ENCODE results near the gene RGS19.

The RGS19 gene

DNA sequence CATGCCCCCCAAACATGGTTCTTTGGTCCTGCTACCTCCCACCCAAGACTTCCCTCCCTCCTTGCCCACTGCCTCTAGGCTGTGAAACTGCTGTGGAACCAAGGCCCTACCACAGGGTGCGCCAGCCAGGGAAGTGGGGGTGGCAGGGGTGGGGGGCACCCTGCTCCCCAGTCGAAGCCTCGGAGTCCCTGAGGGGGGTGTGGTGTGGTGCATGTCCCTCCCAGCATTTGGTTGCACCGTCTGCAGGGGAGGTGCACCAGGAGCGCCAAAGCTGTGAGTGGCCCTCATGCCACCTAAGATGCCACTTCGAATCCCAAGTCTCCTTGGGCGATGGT is 1.8 kb downstream of the RGS19 start:
- DNase-seq (ENCODE audit: low read depth), result no peak

DNA sequence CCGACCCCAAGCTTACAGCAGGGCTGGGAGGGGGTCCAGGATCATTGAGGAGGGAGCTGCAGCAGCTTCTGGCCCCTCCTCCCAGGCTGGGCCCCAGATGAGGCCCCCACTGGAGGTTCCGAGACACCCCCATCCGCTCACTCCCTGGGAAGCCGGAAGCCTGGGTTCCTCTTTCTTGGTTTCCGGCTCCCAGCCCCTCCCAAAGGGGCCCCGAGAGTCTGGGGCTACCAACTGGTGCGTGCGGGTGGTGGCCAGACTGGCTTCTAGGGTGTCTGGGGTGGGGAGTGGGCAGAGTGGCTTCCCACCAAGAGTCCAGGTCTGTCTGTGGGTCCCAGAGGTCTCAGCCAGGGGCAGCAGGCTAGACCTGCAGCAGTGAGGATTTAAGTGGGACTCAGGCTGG is 2.2 kb downstream of the RGS19 start:
- DNase-seq (ENCODE audit: low read depth), result no peak

DNA sequence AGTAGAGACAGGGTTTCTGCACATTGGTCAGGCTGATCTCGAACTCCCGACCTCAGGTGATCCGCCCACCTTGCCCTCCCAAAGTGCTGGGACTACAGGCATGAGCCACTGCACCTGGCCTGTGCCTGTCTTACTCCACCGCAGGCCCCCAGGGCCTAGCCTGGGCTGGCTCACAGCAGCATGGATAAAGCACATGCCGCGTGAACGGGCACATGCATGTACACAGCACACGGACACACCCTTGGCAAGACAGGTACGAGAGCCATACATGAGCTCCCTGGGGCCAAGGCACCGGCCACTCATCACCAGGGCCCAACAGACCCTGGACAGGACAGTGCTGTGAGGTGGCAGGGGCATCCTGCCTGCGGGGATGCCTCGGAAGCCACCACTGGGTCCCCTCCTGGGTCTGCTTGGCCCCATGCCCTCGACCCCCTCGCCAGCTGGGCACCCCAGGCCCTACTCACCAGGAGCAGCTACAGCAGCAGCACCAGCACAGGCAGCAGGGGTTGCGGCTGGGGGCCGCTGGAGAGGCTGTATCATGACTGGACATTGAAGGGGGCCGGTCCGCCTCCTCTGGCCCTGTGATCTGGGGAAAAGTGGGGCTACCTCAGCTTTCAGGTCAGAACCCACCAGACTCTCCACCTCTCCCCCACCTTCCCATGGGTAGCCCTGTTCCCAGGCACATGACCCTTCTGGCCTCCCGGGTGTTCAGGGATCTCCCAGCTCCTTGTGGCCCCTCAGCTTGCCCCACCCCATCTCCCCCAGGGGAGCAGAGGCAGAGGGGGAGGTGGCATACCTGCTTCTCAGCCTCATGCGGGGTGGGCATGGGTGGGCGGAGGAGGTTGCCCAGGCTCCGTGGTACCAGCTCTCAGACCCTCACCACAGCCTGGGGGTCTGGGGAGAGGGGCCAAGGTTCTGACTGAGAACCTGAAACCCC is 3.0 kb downstream of the RGS19 start:
- no peak for DNase-seq (ENCODE audit: low read depth)

- no peak for DNase-seq (ENCODE audit: low read depth)
These were observed 3.8 kb downstream of the RGS19 start for GRCh38 chr20:64075556-64075955.

GRCh38 chr20:64074963-64075362 is 4.4 kb downstream of the RGS19 start:
- DNase-seq (ENCODE audit: low read depth), result no peak

DNA sequence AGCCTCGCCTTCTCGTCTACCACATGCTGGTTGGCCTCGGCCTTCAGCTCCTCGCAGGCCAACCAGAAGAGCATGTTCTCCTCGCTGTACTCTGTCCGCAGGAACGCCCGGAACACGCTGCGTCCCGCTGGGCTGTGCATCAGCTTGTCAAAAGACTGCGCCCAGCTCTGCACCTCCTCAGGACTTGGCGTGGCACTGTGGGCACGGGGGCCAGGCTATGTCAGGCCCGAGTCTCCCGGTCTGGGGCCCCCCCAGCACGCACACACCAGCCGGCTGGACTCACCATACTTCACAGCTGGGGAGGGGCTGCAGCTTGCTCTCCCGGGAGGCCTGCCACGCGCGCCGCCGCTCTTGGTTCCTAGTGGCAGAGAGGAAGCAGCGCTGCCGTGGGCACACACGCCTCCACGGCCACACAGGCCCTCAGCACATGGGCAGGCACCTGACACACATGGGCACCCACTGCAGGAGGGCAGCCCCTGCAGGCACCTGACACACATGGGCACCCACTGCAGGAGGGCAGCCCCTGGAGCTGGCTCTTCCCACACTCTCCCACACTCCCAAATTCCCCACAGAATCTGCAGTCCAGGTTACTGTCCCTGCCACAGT is 5.0 kb downstream of the RGS19 start:
- no peak for DNase-seq (ENCODE audit: low read depth)

DNA sequence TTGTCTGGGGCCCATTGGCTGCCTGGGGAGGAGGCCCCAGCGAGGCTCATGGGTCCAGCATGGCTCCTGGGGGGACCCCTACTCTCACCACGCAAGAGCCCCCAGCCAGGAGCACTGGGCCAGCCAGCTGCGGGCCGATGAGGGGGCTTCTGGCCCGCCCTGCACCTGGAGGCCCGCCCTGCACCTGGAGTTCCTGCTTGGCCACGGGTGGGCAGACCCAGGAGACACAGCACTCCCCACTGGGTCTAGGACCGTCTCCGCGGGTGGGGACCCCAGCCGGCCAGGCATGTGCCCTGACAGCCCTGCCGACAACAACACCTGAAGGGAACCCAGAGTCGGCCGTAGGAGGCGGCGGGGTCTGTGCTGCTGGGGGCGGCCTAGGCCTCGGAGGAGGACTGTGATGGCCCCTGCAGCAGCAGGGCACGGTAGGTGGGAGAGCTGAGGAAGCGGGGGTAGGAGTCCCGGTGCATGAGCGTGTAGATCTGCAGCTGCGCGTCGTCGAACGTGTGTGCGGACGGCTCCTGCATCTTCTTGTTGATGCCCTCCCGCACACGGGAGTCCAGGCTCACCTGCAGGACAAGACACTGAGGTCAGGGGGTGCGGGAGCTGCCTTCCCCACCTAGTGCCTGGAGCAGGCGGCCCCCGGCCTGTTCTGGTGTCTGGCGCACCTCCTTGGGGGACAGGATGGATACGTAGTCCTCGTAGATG is 5.7 kb downstream of the RGS19 start:
- DNase-seq (ENCODE audit: low read depth), result no peak

DNA sequence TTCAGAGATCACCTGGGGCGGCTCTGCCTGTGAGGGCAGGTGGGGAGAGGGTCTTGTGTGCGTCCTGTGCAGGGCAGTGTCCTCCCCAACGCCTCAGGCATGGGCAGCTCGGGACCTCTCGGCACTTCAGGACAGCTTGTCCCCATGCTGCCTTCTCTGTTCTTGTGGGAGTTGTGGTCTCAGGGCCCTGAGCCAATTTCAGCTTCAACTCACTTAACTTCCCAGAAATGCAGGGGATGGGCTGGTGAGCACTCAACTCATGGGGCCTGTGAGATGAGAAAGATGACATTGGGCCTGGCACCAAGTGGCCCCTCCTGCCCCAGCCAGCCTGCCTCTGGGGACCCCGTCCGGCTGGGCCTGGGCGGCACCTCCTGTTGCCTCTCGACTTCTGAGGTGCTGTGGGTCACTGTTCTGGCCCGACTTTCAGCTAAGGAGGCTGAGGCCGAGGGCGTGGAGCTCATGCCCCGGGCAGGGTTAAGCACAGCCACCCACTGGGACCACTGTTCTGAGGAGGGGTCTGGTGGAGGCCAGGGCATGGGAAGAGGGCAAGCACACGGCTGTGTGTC is 6.7 kb downstream of the RGS19 start:
- DNase-seq (ENCODE audit: low read depth), result no peak

GRCh38 chr20:64071341-64072332 is 7.7 kb downstream of the RGS19 start:
- DNase-seq (ENCODE audit: low read depth), result no peak

GRCh38 chr20:64070244-64070993 is 8.9 kb downstream of the RGS19 start:
- no peak for DNase-seq (ENCODE audit: low read depth)

GRCh38 chr20:64069614-64070243 is 9.6 kb downstream of the RGS19 start:
- DNase-seq (ENCODE audit: low read depth), result no peak

GRCh38 chr20:64069209-64069613 is 10.1 kb downstream of the RGS19 start:
- DNase-seq (ENCODE audit: low read depth), result no peak

- no peak for DNase-seq (ENCODE audit: low read depth)
These were observed 10.7 kb downstream of the RGS19 start for GRCh38 chr20:64068386-64069208.

DNA sequence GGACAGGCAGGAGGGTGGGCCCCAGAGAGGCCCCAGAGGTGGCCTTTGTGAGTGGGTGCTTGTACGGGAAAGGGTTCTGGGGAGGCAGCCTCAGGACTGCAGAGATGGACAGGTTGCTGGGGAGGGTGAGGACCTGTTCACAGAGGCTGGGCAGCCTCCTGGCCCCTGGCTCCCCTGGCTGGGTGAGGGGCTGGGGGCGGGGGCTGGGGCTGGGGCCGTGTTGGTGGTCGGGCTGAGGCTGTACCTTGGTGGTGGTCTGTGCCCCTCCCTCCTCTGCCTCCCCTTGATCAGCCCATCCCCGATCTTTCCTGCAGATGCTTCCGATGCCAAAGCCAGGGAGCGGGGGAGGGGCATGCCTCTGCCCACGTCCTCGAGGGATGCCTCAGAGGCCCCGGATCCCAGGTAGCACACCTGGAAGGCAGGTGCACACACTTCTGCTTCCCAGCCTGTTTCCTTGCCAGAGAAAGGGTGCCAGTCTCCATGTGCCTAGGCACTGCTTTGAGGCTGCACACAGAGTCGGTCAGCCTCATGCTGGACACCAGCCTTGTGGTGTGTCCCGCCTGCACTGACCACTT is 11.5 kb downstream of the RGS19 start:
- no peak for DNase-seq (ENCODE audit: low read depth)

- DNase-seq (ENCODE audit: low read depth), result no peak
These were observed 12.2 kb downstream of the RGS19 start for GRCh38 chr20:64067005-64067632.

DNA sequence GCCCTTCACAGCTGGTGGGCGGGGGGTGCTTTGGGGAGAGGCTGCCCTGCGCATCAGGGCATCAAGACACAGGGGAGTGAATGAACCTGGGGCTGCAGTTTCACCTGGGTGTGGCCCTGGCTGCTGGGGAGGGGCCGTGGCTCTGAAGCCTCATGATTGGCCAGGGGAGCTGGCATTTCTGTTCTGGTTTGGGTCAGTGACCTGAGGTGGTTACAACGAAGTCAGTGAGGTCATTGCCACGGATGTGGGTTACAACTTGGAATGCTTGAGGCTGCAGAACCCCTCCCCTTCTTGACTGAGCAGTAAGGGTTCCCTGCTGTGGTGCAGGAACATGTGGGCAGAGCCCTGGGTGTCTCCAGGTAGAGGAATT is 13.4 kb downstream of the RGS19 start:
- no peak for DNase-seq (ENCODE audit: low read depth)

DNA sequence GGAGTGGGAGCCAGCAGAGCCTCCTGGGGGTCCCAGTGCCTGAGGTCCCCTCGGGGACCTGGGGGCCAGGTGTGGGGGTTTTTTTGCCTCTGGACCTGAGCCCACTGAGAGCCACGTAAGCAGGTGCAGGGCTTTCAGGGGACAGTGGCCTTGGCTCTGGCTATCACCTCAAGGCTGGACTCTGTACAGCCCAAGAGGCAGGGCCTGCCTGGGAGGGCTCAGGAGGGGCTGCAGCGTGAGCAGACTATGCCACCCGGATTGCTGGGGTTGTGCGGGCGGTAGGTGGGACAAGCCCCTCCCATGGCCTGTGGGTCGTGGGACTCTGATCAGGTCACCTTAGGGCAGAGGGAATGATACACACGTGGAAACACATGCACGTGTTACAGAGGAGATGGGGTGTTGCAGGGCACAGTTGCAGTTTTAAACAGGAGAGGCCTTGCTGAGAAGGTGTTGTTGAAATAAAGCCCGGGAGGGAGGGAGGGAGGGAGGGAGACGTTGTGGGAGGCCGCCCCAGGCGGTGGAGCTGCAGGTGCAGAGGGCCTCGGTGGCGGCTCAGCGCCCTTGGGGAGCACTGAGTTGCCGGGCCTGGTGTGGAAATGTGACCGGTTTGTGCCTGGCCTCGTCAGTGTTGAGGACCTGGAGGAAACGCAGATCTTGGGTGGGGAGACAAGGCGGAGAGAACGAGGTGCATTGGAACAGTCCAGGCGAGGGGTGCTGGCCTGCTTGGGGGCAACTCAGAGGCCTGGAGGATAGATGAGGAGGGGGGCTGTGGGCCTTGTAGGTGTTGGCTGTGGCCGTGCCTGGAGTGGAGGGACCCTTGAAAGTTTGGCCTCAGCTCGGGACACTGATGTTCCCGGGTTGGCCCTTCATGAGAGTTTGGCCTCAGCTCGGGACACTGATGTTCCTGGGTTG is 14.0 kb downstream of the RGS19 start:
- DNase-seq (ENCODE audit: low read depth), result no peak

Data from stimulated activated CD8-positive, alpha-beta memory T cell treated with anti-CD3 and anti-CD28 coated beads, Interleukin-15, amount 100 ng/mL, for 24 hours (primary cell).